GM18951 (cell line): ENCODE results near the gene RPL35A.

ENCODE experiments used
- POLR2A ChIP-seq: IDR thresholded peaks from 4 replicates; pipeline ENCODE4 v1.6.1; 2011; ENCODE audit warnings: mild to moderate bottlenecking; ENCODE audit not compliant: insufficient read length, insufficient read depth; ENCODE audit errors: extremely low read depth
- in situ Hi-C: fragments of 300-500 bp; cut with MboI; formaldehyde crosslinking; loops from one replicate; pipeline ENCODE4 v1.12.0; 2022; ENCODE audit warnings: low sequenced_read_pairs, mixed read lengths, inconsistent platforms; ENCODE audit not compliant: unreplicated experiment

The RPL35A gene

DNA sequence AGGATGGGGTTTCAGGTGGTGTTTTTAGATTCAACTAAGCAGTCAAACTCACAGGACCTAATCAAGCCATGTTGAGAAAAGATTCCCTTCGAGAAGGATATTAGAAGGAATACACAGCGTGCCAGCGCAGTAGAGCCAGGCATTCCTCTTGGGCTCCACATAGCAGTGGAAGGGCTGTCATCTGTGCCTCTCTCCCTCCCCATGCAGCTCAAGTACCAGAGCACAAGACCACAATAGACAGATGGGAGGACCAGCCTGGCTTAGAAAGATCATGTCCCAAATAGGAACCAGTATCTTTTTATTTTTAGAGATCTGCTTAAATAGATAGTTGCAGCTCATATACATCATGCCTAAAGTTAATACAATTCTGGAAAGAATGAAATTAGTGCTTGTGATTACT lies 47.9 kb downstream of the RPL35A start:
- no peak for TF ChIP-seq POLR2A

More for the DNA sequence above, 47.9 kb downstream of the RPL35A start:
- in situ Hi-C loops: no loop called here
